Spleen (tissue), 7 donors: Measurements from ENCODE around the gene HMGB1.

Source experiments
- CTCF ChIP-seq, 11 experiments: fragments of 200-600 bp in 7 of 11; fragments of 450-650 bp in 4 of 11; sonication (generic) in 4 of 11; IDR thresholded peaks in 8 of 11; conservative IDR thresholded peaks in 3 of 11; 1 replicate in 7 of 11; 2 replicates in 4 of 11; pipeline versions ENCODE4 v1.4.0 to v1.8.0; 2016 to 2021; ENCODE audit warnings: antibody characterized with exemption in 11 of 11, inconsistent platforms in 4 of 11, mild to moderate bottlenecking in 1 of 11
- POLR2A ChIP-seq, 3 donors: fragments of 450-650 bp; IDR thresholded peaks; one replicate each; pipeline ENCODE4 v1.5.1; 2017; ENCODE audit warnings: antibody characterized with exemption in 3 of 3, mild to moderate bottlenecking in 1 of 3
- donor health status: DM: no; HTN: no; CAD: no; lungs with moderate emphysema.
- donor health status: DM: no; HTN: no; CAD: no.
- donor health status: DM: no; HTN: no; CAD: no.

- TF ChIP-seq CTCF (IDR thresholded peaks at IDR 0.05 in 8 of 11, conservative IDR thresholded peaks at IDR 0.05 in 3 of 11): no peak
- TF ChIP-seq POLR2A (IDR thresholded peaks at IDR 0.05): no peak
Observed at GRCh38 chr13:30473675-30474074, 7.9 kb upstream of the HMGB1 start.
